Keratinocyte (primary cell): Measurements from ENCODE around the gene CDH13.

Experiments used
- EZH2 ChIP-seq: IDR thresholded peaks from one replicate; pipeline ENCODE4 v1.6.1; 2012; ENCODE audit warnings: inconsistent platforms, mild to moderate bottlenecking, low read length, moderate library complexity
- TF ChIP-seq, protein P1 (sequence below), 3 experiments: IDR thresholded peaks in 1 of 3; conservative IDR thresholded peaks in 1 of 3; optimal IDR thresholded peaks in 1 of 3; 2 replicates in 2 of 3; 3 replicates in 1 of 3; pipeline versions ENCODE3 to v1.5.1; 2011; ENCODE audit warnings: low read length in 3 of 3, mild to moderate bottlenecking in 3 of 3, moderate library complexity in 2 of 3, control low read depth in 1 of 3, inconsistent platforms in 1 of 3; ENCODE audit not compliant: insufficient read depth in 2 of 3; ENCODE audit errors: extremely low read depth in 1 of 3

GRCh38 chr16:83577078-83577745 is 950.4 kb downstream of the CDH13 start:
- TF ChIP-seq, protein P1, sequence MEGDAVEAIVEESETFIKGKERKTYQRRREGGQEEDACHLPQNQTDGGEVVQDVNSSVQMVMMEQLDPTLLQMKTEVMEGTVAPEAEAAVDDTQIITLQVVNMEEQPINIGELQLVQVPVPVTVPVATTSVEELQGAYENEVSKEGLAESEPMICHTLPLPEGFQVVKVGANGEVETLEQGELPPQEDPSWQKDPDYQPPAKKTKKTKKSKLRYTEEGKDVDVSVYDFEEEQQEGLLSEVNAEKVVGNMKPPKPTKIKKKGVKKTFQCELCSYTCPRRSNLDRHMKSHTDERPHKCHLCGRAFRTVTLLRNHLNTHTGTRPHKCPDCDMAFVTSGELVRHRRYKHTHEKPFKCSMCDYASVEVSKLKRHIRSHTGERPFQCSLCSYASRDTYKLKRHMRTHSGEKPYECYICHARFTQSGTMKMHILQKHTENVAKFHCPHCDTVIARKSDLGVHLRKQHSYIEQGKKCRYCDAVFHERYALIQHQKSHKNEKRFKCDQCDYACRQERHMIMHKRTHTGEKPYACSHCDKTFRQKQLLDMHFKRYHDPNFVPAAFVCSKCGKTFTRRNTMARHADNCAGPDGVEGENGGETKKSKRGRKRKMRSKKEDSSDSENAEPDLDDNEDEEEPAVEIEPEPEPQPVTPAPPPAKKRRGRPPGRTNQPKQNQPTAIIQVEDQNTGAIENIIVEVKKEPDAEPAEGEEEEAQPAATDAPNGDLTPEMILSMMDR (optimal IDR thresholded peaks at IDR 0.05 in 1 of 3, IDR thresholded peaks at IDR 0.05 in 1 of 3, conservative IDR thresholded peaks at IDR 0.05 in 1 of 3; ENCODE audit: extremely low read depth in 1 of 3, insufficient read depth in 2 of 3, low read length in 3 of 3): no peak
- TF ChIP-seq EZH2: no peak
